ENCODE results near the gene ALG1L2. TPM values are rescaled to one million over a fixed set of nuclear protein-coding genes. Genes with fewer than 3 reads are reported as not detected.
"Not testable (repeated sequence)": the region's sequence is repeated elsewhere in the genome, so short reads cannot be mapped to it uniquely, and the experiment has no call there.

ALG1L2 gene
- total RNA-seq, 1 experiment from 2014 or later, result not detected

GRCh38 chr3:130110386-130111169, 28.9 kb downstream of the ALG1L2 start:
- TSS peak; percentile 59 for BruUV-seq (replicated peaks)
- intact Hi-C loops (cut with micrococcal nuclease; ENCODE audit: unreplicated experiment); H3K36me3 ChIP-seq (ENCODE audit: insufficient read depth, low read length, poor library complexity, severe bottlenecking); H3K4me1 ChIP-seq (ENCODE audit: insufficient read depth, low read length, poor library complexity, severe bottlenecking); H3K9me3 ChIP-seq (ENCODE audit: low read depth, low read length, poor library complexity, severe bottlenecking); POLR2A ChIA-PET (ENCODE audit: low non-redundant PET); H3K27me3 ChIP-seq (replicated peaks; ENCODE audit: insufficient read depth, low read depth, low read length, poor library complexity): not testable (repeated sequence)
- H3K4me3 ChIP-seq (ENCODE audit: low read depth, low read length, poor library complexity, severe bottlenecking), result peak overlapping the region; percentile 91
- peak overlapping the region; percentile 74 for H3K27ac ChIP-seq (ENCODE audit: low read depth, low read length, poor library complexity, severe bottlenecking)
- CTCF ChIA-PET, result interaction anchor here (0.6 kb wide), 2 partner anchors 1107 to 1492 kb away, joined by 3 to 5 read pairs; no protein-coding TSS in a partner anchor
- peak; percentile 69 for DNase-seq (ENCODE audit: low spot score)

DNA sequence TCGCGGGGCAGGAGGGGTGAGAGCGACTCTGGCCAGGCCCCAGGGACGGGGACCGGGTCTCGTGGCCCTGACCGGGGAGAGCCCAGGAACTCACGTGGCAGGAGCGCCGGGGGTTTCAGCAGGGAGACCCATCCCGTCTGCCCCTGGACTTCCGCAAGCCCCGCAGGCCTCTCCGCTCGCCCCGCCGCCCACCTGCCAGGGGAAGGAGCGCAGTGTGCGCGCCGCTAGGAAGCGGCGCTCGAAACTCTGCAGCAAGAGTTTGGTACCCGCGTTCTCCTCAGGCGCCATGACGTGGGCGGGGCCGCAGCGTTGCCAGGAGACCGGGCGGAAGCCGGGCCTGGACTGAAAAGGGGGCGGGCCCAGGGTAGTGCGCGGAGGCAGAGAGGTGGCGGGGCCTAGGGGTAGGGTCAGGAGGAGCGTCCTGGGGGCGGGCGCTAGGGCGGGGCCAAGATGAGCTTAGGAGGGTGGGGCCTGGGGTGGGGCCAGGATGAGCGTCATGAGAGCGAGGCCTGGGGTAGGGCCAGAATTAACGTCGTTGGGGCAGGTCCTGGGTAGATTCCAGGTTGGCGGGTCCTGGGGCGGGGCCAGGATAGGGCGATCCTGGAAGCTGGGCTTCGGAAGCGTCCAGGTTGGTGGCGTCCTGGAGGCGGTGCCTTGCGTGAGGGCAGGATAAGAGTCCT, 29.7 kb downstream of the ALG1L2 start:
- Histone ChIP-seq H3K27me3 (replicated peaks; ENCODE audit: insufficient read depth, low read depth, low read length, poor library complexity) (no peaks in the 10 kb centered on the region), H3K4me1 (ENCODE audit: insufficient read depth, low read length, poor library complexity, severe bottlenecking) (peaks cover 4% of the 10 kb centered on the region), H3K36me3 (ENCODE audit: insufficient read depth, low read length, poor library complexity, severe bottlenecking) (no peaks in the 10 kb centered on the region), H3K27ac (ENCODE audit: low read depth, low read length, poor library complexity, severe bottlenecking) (peak overlapping the region; percentile 74), H3K4me3 (ENCODE audit: low read depth, low read length, poor library complexity, severe bottlenecking) (peak overlapping the region; percentile 91), H3K9me3 (ENCODE audit: low read depth, low read length, poor library complexity, severe bottlenecking) (no peaks in the 10 kb centered on the region)
- ChIA-PET POLR2A (ENCODE audit: low non-redundant PET) (interaction anchor here (0.6 kb wide), 1 partner anchor 448 kb away, joined by 3 read pairs; no protein-coding TSS in a partner anchor), CTCF (interaction anchor here (0.6 kb wide), 2 partner anchors 195 to 1493 kb away, joined by 3 to 5 read pairs; no protein-coding TSS in a partner anchor)
- DNase-seq (ENCODE audit: low spot score), result peak; percentile 99
- intact Hi-C loops (cut with micrococcal nuclease; ENCODE audit: unreplicated experiment), result no loop called here
- BruUV-seq (replicated peaks), result no TSS peak
- TF ChIP-seq, protein P1, sequence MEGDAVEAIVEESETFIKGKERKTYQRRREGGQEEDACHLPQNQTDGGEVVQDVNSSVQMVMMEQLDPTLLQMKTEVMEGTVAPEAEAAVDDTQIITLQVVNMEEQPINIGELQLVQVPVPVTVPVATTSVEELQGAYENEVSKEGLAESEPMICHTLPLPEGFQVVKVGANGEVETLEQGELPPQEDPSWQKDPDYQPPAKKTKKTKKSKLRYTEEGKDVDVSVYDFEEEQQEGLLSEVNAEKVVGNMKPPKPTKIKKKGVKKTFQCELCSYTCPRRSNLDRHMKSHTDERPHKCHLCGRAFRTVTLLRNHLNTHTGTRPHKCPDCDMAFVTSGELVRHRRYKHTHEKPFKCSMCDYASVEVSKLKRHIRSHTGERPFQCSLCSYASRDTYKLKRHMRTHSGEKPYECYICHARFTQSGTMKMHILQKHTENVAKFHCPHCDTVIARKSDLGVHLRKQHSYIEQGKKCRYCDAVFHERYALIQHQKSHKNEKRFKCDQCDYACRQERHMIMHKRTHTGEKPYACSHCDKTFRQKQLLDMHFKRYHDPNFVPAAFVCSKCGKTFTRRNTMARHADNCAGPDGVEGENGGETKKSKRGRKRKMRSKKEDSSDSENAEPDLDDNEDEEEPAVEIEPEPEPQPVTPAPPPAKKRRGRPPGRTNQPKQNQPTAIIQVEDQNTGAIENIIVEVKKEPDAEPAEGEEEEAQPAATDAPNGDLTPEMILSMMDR (conservative IDR thresholded peaks at IDR 0.05; ENCODE audit: low read depth, low read length), result no peak
- TF ChIP-seq EZH2 (IDR thresholded peaks at IDR 0.05; ENCODE audit: borderline replicate concordance, low read depth, low read length, poor library complexity, severe bottlenecking), result no peak

DNA sequence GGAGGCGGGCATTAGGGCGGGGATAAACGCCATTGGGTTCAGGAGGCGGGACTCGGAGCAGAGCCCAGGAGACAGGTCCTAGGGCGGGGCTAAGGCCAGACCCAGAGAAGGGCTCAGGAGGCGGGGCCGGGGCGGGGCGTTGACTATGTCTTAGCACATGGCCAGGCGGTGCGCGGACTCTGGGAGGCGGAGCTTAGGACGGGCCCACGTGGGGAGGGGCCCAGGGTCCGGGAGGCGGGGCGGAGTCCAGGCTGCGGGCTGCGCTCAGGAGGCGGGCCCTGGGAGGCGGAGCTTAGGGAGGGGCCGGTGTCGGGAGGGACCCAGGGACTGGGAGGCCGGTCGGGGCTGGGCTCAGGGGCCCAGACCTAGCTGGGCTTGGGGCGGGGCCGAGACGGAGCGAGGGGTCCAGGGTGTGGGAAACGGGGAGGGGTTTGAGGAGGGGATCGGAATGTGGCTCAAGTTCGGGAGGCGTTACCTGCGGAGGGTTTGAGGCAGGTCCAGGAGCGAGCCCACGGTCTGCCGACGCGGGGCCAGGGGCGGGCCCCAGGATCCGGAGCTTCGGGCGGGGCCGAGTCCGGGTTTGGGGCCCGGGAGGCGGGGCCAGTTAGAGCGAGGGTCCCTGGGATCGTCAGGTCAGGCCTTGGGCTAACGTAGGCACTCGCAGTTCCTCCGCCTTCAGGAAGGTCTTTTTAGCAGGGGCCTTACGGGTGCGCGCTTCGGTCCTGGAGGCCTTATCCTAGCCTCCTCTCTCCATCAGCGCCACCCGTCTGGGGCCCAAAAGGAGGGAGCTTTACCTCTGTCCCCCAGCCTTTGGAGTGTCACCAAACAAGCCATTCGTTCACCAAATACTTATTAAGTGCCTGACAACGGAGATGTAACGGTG, 30.5 kb downstream of the ALG1L2 start:
- intact Hi-C loops (cut with micrococcal nuclease; ENCODE audit: unreplicated experiment); H3K36me3 ChIP-seq (ENCODE audit: insufficient read depth, low read length, poor library complexity, severe bottlenecking); BruUV-seq (replicated peaks); H3K27me3 ChIP-seq (replicated peaks; ENCODE audit: insufficient read depth, low read depth, low read length, poor library complexity); H3K9me3 ChIP-seq (ENCODE audit: low read depth, low read length, poor library complexity, severe bottlenecking); H3K4me1 ChIP-seq (ENCODE audit: insufficient read depth, low read length, poor library complexity, severe bottlenecking): not testable (repeated sequence)
- CTCF ChIA-PET, result interaction anchor here (0.6 kb wide), 1 partner anchor 196 kb away, joined by 3 read pairs; no protein-coding TSS in a partner anchor
- POLR2A ChIA-PET (ENCODE audit: low non-redundant PET), result interaction anchor here (0.6 kb wide), 1 partner anchor 447 kb away, joined by 3 read pairs; no protein-coding TSS in a partner anchor
- peak overlapping the region; percentile 54 for H3K27ac ChIP-seq (ENCODE audit: low read depth, low read length, poor library complexity, severe bottlenecking)
- peak overlapping the region; percentile 91 for H3K4me3 ChIP-seq (ENCODE audit: low read depth, low read length, poor library complexity, severe bottlenecking)
- DNase-seq (ENCODE audit: low spot score), result peak; percentile 94

DNA sequence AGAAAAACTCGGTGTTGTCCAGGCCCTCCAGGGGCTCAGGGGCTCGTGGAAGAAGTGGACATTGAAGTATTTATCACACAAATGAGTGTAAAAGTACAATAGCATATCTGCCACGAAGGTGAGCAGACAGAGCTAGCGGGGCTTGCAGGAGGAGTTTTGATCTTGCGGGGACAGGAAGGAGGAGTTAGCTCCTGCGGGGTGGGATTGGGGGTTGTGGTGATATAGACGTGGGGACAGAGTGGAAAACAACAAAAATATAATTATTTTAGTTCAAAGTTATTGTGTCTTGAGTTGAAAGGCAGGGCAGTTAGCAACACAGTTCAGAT, 31.1 kb downstream of the ALG1L2 start:
- POLR2A ChIA-PET (ENCODE audit: low non-redundant PET); BruUV-seq (replicated peaks); H3K4me1 ChIP-seq (ENCODE audit: insufficient read depth, low read length, poor library complexity, severe bottlenecking); H3K36me3 ChIP-seq (ENCODE audit: insufficient read depth, low read length, poor library complexity, severe bottlenecking); H3K9me3 ChIP-seq (ENCODE audit: low read depth, low read length, poor library complexity, severe bottlenecking); CTCF ChIA-PET; H3K27me3 ChIP-seq (replicated peaks; ENCODE audit: insufficient read depth, low read depth, low read length, poor library complexity); intact Hi-C loops (cut with micrococcal nuclease; ENCODE audit: unreplicated experiment); DNase-seq (ENCODE audit: low spot score): not testable (repeated sequence)
- peak overlapping the region; percentile 91 for H3K4me3 ChIP-seq (ENCODE audit: low read depth, low read length, poor library complexity, severe bottlenecking)
- H3K27ac ChIP-seq (ENCODE audit: low read depth, low read length, poor library complexity, severe bottlenecking), result peak overlapping the region; percentile 54

- CTCF ChIA-PET; H3K27me3 ChIP-seq (replicated peaks; ENCODE audit: insufficient read depth, low read depth, low read length, poor library complexity); H3K4me3 ChIP-seq (ENCODE audit: low read depth, low read length, poor library complexity, severe bottlenecking); H3K36me3 ChIP-seq (ENCODE audit: insufficient read depth, low read length, poor library complexity, severe bottlenecking); BruUV-seq (replicated peaks); intact Hi-C loops (cut with micrococcal nuclease; ENCODE audit: unreplicated experiment); H3K9me3 ChIP-seq (ENCODE audit: low read depth, low read length, poor library complexity, severe bottlenecking); H3K4me1 ChIP-seq (ENCODE audit: insufficient read depth, low read length, poor library complexity, severe bottlenecking); DNase-seq (ENCODE audit: low spot score); H3K27ac ChIP-seq (ENCODE audit: low read depth, low read length, poor library complexity, severe bottlenecking); POLR2A ChIA-PET (ENCODE audit: low non-redundant PET): not testable (repeated sequence)
Measured at GRCh38 chr3:130115400-130115799, 33.8 kb downstream of the ALG1L2 start.

Measured in A673 (cell line).